Endothelial cell of umbilical vein (primary cell): ENCODE results near the gene TANGO2.

Experiments used
- EZH2 ChIP-seq: IDR thresholded peaks from 2 replicates; pipeline ENCODE4 v1.6.1; 2012; ENCODE audit warnings: borderline replicate concordance, low read depth, mild to moderate bottlenecking, moderate library complexity, low read length, inconsistent platforms; ENCODE audit not compliant: severe bottlenecking
- GATA2 ChIP-seq: IDR thresholded peaks from 2 replicates; pipeline ENCODE4 v1.7.0; 2011; ENCODE audit warnings: low read depth, mild to moderate bottlenecking, moderate library complexity, mixed read lengths, low read length; ENCODE audit not compliant: insufficient read length, insufficient read depth
- JUN ChIP-seq: IDR thresholded peaks from 2 replicates; pipeline ENCODE4 v1.6.1; 2011; ENCODE audit warnings: borderline replicate concordance, low read depth; ENCODE audit not compliant: insufficient read length, insufficient read depth
- MYC ChIP-seq: IDR thresholded peaks from one replicate; pipeline ENCODE4 v1.6.1; 2011; ENCODE audit warnings: mild to moderate bottlenecking, low read depth, low read length
- POLR2AphosphoS5 ChIP-seq: IDR thresholded peaks from 2 replicates; pipeline ENCODE4 v1.6.1; 2012; ENCODE audit warnings: low read depth, mild to moderate bottlenecking, control low read depth, low read length, moderate library complexity; ENCODE audit not compliant: insufficient read depth
- TF ChIP-seq, protein P1 (sequence below), 2 donors: IDR thresholded peaks; 1 replicate in 1 of 2; 2 replicates in 1 of 2; pipeline ENCODE4 v1.5.1; 2011; ENCODE audit warnings: low read length in 2 of 2, mild to moderate bottlenecking in 2 of 2, moderate library complexity in 2 of 2, control low read depth in 1 of 2, inconsistent platforms in 1 of 2, low read depth in 1 of 2; ENCODE audit not compliant: insufficient read depth in 1 of 2; ENCODE audit errors: extremely low read depth in 1 of 2

DNA sequence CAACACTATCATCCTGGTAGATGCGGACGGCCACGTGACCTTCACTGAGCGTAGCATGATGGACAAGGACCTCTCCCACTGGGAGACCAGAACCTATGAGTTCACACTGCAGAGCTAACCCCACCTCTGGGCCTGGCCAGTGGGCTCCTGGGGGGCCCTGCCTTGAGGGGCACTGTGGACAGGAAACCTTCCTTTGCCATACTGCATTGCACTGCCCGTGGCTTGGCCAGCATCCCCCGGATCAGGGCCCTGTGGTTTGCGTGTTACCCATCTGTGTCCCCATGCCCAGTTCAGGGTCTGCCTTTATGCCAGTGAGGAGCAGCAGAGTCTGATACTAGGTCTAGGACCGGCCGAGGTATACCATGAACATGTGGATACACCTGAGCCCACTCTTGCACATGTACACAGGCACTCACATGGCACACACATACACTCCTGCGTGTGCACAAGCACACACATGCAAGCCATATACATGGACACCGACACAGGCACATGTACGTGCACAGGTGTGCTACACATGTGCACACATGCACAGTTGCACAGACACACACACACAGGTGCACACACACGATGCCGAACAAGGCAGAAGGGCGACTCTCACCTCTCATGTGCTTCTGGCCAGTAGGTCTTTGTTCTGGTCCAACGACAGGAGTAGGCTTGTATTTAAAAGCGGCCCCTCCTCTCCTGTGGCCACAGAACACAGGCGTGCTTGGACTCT is 43.8 kb downstream of the TANGO2 start:
- no peak for TF ChIP-seq EZH2
- TF ChIP-seq GATA2, result no peak
- TF ChIP-seq, protein P1, sequence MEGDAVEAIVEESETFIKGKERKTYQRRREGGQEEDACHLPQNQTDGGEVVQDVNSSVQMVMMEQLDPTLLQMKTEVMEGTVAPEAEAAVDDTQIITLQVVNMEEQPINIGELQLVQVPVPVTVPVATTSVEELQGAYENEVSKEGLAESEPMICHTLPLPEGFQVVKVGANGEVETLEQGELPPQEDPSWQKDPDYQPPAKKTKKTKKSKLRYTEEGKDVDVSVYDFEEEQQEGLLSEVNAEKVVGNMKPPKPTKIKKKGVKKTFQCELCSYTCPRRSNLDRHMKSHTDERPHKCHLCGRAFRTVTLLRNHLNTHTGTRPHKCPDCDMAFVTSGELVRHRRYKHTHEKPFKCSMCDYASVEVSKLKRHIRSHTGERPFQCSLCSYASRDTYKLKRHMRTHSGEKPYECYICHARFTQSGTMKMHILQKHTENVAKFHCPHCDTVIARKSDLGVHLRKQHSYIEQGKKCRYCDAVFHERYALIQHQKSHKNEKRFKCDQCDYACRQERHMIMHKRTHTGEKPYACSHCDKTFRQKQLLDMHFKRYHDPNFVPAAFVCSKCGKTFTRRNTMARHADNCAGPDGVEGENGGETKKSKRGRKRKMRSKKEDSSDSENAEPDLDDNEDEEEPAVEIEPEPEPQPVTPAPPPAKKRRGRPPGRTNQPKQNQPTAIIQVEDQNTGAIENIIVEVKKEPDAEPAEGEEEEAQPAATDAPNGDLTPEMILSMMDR (IDR thresholded peaks at IDR 0.05; ENCODE audit: extremely low read depth in 1 of 2, insufficient read depth in 1 of 2, low read depth in 1 of 2, low read length in 2 of 2), result no peak
- TF ChIP-seq POLR2AphosphoS5, result no peak
- no peak for TF ChIP-seq MYC
- no peak for TF ChIP-seq JUN
